Esophagus muscularis mucosa (tissue), 4 donors: ENCODE measurements around the gene RAMACL. TPM values are rescaled to one million over a fixed set of nuclear protein-coding genes. Genes with fewer than 3 reads are reported as not detected.
A peak's percentile ranks its signal among the peaks of the same experiment; 100 is the strongest.

Experiments
- DNase-seq: peaks from one replicate; pipeline ENCODE4 v3.0.0-alpha.2; 2017; ENCODE audit errors: extremely low spot score
- H3K27ac ChIP-seq, 4 donors: fragments of 200-600 bp; sonication (generic); replicated peaks in 1 of 4; 1 replicate in 3 of 4; 2 replicates in 1 of 4; pipeline ENCODE4 v1.5.1; 2016 to 2019; ENCODE audit warnings: mild to moderate bottlenecking in 1 of 4
- H3K27me3 ChIP-seq, 4 donors: fragments of 200-600 bp; sonication (generic); one replicate each; pipeline versions ENCODE4 v1.5.1 to v1.6.0; 2016 to 2019
- H3K36me3 ChIP-seq, 4 donors: fragments of 200-600 bp; sonication (generic); one replicate each; pipeline ENCODE4 v1.5.1; 2016 to 2019
- H3K4me1 ChIP-seq, 4 donors: fragments of 200-600 bp; sonication (generic); one replicate each; pipeline ENCODE4 v1.5.1; 2016 to 2019
- H3K4me3 ChIP-seq, 4 donors: fragments of 200-600 bp; sonication (generic); 1 replicate in 2 of 4; 2 replicates in 2 of 4; pipeline ENCODE4 v1.5.1; 2016 to 2019; ENCODE audit warnings: mild to moderate bottlenecking in 4 of 4, moderate library complexity in 1 of 4
- H3K9me3 ChIP-seq, 4 donors: fragments of 200-600 bp; sonication (generic); 1 replicate in 3 of 4; 2 replicates in 1 of 4; pipeline ENCODE4 v1.5.1; 2016 to 2019
- EP300 ChIP-seq: sonication (generic); formaldehyde crosslinking; IDR thresholded peaks from one replicate; pipeline ENCODE4 v1.6.1; 2017; ENCODE audit warnings: antibody characterized with exemption
- POLR2A ChIP-seq: fragments of 450-650 bp; IDR thresholded peaks from one replicate; pipeline ENCODE4 v1.6.1; 2017; ENCODE audit warnings: antibody characterized with exemption, moderate library complexity, mild to moderate bottlenecking, low read depth
- POLR2AphosphoS5 ChIP-seq, 2 donors: sonication (generic); formaldehyde crosslinking; IDR thresholded peaks; one replicate each; pipeline ENCODE4 v1.6.1; 2017; ENCODE audit warnings: antibody characterized with exemption in 2 of 2
- WGBS: methylation state at CpG from one replicate; pipeline ENCODE4 v1.1.5; 2018; 5-methylcytosine and 5-hydroxymethylcytosine counted together
- intact Hi-C: fragments of 100-400 bp; cut with DNase I; formaldehyde crosslinking; loops from one replicate; pipeline ENCODE4 v1.15.1; 2023
- total RNA-seq, 4 donors: library from RNA; depleted of rRNA; stranded (reverse); fragments of >200 nt; gene quantifications; one replicate each; pipeline versions ENCODE4 v1.1.0 to v1.2.1, GENCODE V29; 2016
- TF ChIP-seq, protein P1 (sequence below), 3 experiments: fragments of 200-600 bp in 2 of 3; fragments of 450-650 bp in 1 of 3; sonication (generic) in 2 of 3; IDR thresholded peaks; one replicate each; pipeline ENCODE4 v1.5.1; 2017 to 2019; ENCODE audit warnings: antibody characterized with exemption in 3 of 3, mild to moderate bottlenecking in 2 of 3, moderate library complexity in 1 of 3

The RAMACL gene
- total RNA-seq, 4 donors from 2014 or later = 1.2 to 2.9 (median 2.1) TPM

DNA sequence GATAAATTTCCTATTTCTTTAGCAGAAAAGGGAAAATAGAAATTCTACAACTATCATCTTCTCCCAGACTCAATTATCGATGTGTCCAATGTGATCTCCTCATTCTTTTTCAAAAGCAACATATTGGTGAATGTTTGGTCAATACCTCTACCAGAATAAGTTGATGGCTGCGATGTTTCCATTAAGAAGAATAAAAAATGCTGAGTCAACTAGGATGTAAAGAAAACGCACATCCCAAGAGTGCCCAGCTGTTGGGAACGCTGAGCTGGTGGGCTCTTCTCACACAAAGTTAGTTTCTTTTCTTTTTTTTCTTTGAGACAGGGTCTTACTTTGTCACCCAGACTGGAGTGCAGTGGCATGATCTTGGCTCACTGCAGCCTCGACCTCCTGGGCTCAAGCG, 39.8 kb downstream of the RAMACL start:
- Histone ChIP-seq H3K36me3 (peaks cover 0 to 4% (median 0%) of the 10 kb centered on the region in 4 donors), H3K27ac (no peak overlapping the region), H3K27me3 (no peaks in the 10 kb centered on the region), H3K4me3 (no peak overlapping the region), H3K4me1 (peaks cover 4 to 13% (median 9%) of the 10 kb centered on the region in 4 donors), H3K9me3 (no peaks in the 10 kb centered on the region)
- TF ChIP-seq, protein P1, sequence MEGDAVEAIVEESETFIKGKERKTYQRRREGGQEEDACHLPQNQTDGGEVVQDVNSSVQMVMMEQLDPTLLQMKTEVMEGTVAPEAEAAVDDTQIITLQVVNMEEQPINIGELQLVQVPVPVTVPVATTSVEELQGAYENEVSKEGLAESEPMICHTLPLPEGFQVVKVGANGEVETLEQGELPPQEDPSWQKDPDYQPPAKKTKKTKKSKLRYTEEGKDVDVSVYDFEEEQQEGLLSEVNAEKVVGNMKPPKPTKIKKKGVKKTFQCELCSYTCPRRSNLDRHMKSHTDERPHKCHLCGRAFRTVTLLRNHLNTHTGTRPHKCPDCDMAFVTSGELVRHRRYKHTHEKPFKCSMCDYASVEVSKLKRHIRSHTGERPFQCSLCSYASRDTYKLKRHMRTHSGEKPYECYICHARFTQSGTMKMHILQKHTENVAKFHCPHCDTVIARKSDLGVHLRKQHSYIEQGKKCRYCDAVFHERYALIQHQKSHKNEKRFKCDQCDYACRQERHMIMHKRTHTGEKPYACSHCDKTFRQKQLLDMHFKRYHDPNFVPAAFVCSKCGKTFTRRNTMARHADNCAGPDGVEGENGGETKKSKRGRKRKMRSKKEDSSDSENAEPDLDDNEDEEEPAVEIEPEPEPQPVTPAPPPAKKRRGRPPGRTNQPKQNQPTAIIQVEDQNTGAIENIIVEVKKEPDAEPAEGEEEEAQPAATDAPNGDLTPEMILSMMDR (IDR thresholded peaks at IDR 0.05) = no peak
- TF ChIP-seq EP300 (no peak), POLR2AphosphoS5 (IDR thresholded peaks at IDR 0.05) (no peak), POLR2A (no peak)
- intact Hi-C loops = no loop called here
- whole genome bisulfite sequencing = 92% methylated on average over 6 of the region's 6 CpGs
- no peak for DNase-seq

DNA sequence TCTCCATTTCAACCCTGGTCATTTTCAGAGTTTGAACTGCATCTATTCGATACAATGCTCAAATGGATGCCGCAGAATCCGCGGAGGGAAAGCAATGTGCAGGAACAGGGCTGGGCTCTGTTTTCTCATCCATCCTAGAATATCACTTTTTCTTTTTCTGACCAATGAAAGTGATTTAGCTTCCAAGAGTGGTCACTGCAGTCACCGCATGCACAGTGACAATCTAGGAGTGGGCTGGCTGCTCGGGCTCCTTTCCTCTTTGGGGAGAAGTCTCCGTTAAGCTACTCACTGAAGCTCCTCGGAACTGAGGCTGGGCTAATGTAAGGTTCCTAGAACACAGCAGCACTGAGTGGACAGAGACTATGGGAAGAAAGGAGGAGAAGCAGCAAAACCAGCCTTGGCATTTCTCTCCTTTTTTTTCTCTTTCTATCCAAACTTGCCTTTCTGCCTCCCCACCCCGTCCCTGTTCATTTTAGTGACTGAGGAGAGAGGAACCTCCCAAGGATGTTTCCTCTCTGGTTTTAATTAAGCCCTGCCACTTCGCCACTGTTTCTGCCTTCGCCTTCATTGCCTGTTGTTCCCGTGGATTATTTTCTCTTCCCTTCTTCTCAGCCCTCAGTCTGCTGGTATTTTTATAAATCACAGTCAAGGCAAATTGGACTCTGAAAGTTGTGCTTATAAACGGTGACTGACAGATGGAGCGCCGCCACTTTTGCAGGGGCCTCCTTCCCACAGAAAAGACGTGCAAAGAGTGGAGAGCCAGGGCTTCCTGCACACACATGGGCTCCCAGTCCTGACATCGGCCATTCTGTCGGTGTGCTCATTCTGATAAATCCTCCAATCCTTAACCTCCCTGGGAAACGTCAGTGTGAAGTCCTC, 41.1 kb downstream of the RAMACL start:
- H3K4me3 ChIP-seq = no peak overlapping the region
- intact Hi-C loops = no loop called here
- DNase-seq = no peak
- WGBS = 94% methylated on average over 19 of the region's 19 CpGs
- H3K9me3 ChIP-seq = no peaks in the 10 kb centered on the region
- peaks cover 4 to 20% (median 9%) of the 10 kb centered on the region in 4 donors for H3K4me1 ChIP-seq
- TF ChIP-seq POLR2A (no peak), POLR2AphosphoS5 (IDR thresholded peaks at IDR 0.05) (no peak)
- peaks cover 0 to 4% (median 0%) of the 10 kb centered on the region in 4 donors for H3K36me3 ChIP-seq
- H3K27me3 ChIP-seq = no peaks in the 10 kb centered on the region
- H3K27ac ChIP-seq = no peak overlapping the region

DNA sequence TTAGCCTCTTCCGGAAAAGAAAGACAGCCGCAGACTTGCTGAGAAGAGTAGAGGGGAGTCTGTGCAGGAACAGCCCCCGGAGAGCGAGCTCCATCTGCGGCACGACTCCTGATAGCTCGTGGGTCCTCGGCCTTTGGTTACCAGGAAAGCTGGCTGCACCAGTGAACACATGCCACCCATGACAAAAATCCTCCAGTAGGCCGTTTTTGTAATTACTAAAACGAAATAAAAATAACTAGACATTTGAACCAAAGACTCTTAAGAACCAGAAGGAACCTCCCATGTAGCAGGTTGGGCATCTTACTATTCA, 42.2 kb downstream of the RAMACL start:
- intact Hi-C loops = no loop called here
- Histone ChIP-seq H3K9me3 (no peaks in the 10 kb centered on the region), H3K27ac (no peak overlapping the region), H3K4me1 (peaks cover 4 to 22% (median 12%) of the 10 kb centered on the region in 4 donors), H3K4me3 (no peak overlapping the region), H3K36me3 (peaks cover 0 to under 1% (median 0%) of the 10 kb centered on the region in 4 donors), H3K27me3 (no peaks in the 10 kb centered on the region)
- no peak for DNase-seq
- TF ChIP-seq EP300 (no peak), POLR2AphosphoS5 (IDR thresholded peaks at IDR 0.05) (no peak), POLR2A (no peak)
- TF ChIP-seq, protein P1 (IDR thresholded peaks at IDR 0.05) = no peak
- 97% methylated on average over 10 of the region's 10 CpGs for WGBS

DNA sequence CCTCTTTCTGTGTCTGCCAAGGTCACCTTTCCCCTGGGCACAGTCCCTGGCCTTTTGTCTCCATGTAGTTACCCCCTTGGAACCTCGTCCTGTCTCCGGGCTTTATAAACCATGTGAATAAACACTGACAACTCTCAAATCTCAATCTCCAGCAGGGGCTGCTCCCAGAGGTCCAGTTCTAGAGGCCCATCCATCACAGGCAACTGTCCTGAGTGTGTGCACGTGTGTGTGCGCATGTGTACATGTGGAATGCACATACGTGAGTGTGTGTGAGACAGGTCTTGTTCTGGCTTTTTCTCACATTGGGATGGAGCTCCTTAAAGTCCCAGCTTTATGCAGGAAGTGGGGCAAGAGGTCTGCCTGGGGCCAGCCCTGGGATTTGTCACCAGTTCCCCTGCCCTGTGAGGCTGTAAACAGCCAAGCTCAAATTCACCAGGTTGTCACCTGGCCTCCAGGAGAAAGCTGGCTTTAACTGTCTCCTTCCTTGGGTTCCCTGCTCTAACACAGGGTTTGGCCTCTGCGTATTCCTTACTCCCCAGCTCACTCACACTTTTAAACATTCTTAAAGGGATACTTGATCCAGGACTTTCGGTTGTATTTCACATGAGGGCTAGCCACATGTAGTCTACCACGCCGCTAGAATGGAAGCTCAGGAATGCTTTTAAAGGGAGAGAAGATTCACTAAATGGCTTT, 42.7 kb downstream of the RAMACL start:
- Histone ChIP-seq H3K36me3 (no peaks in the 10 kb centered on the region), H3K4me1 (peaks cover 4 to 22% (median 12%) of the 10 kb centered on the region in 4 donors), H3K27ac (no peak overlapping the region), H3K4me3 (no peak overlapping the region), H3K9me3 (no peaks in the 10 kb centered on the region), H3K27me3 (no peaks in the 10 kb centered on the region)
- DNase-seq = no peak
- WGBS = 96% methylated on average over 9 of the region's 9 CpGs
- no peak for TF ChIP-seq POLR2AphosphoS5 (IDR thresholded peaks at IDR 0.05)
- no peak for TF ChIP-seq EP300
- TF ChIP-seq POLR2A = no peak
- TF ChIP-seq, protein P1 (IDR thresholded peaks at IDR 0.05) = no peak
- intact Hi-C loops = no loop called here

DNA sequence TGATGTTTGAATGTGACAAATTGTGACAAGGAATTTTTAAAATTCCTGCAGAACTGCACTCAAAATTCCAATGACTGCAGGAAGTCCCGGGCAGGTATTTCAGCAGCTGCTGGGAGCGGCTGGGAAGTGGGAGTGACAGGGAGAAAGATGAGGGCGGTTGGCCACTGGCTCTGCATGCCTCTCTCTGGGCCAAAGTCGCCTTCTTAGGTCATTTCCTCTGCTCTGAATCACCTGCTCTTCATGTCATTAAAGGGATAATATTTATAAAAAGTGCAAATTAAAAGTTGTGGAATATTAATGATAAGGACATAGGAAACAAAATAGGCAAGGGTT, 43.9 kb downstream of the RAMACL start:
- Histone ChIP-seq H3K36me3 (peaks cover 0 to 11% (median 5%) of the 10 kb centered on the region in 4 donors), H3K27ac (peak overlapping the region in 2 of 4 donors; percentile 6 to 16), H3K27me3 (no peaks in the 10 kb centered on the region), H3K4me3 (no peak overlapping the region), H3K4me1 (peaks cover 4 to 22% (median 12%) of the 10 kb centered on the region in 4 donors), H3K9me3 (no peaks in the 10 kb centered on the region)
- 67% methylated on average over 4 of the region's 4 CpGs for WGBS
- no peak for DNase-seq
- TF ChIP-seq POLR2AphosphoS5 (IDR thresholded peaks at IDR 0.05) (peak; percentile 24 to 32), POLR2A (no peak)
- intact Hi-C loops = no loop called here
